K562 (cell line): ENCODE data around the gene SPECC1L.

Experiments
- CHD7 ChIP-seq: fragments of 200-600 bp; sonication (generic); IDR thresholded peaks from one replicate; pipeline ENCODE4 v1.6.1; 2012; ENCODE audit warnings: mild to moderate bottlenecking, low read depth, low read length, inconsistent platforms
- CREB3 ChIP-seq: fragments of 450-650 bp; conservative IDR thresholded peaks from 2 replicates; pipeline ENCODE4 v1.6.1; 2016; ENCODE audit warnings: missing genetic modification characterization, low read depth, mild to moderate bottlenecking, missing compliant biosample characterization, moderate library complexity
- MGA ChIP-seq: fragments of 450-650 bp; IDR thresholded peaks from 2 replicates; pipeline ENCODE4 v1.6.1; 2016; ENCODE audit warnings: mild to moderate bottlenecking, moderate library complexity
- SIRT6 ChIP-seq: IDR thresholded peaks from one replicate; pipeline ENCODE4 v1.6.1; 2012; ENCODE audit warnings: low read depth, mild to moderate bottlenecking, control low read depth, inconsistent platforms, low read length, moderate library complexity
- XRCC5 ChIP-seq: fragments of 200-400 bp; formaldehyde crosslinking; IDR thresholded peaks from 2 replicates; pipeline ENCODE4 v1.6.1; 2017; ENCODE audit warnings: low read depth, mild to moderate bottlenecking, low read length
- YBX1 ChIP-seq: fragments of 450-650 bp; IDR thresholded peaks from 2 replicates; pipeline ENCODE4 v1.7.1; 2016; ENCODE audit warnings: mild to moderate bottlenecking

DNA sequence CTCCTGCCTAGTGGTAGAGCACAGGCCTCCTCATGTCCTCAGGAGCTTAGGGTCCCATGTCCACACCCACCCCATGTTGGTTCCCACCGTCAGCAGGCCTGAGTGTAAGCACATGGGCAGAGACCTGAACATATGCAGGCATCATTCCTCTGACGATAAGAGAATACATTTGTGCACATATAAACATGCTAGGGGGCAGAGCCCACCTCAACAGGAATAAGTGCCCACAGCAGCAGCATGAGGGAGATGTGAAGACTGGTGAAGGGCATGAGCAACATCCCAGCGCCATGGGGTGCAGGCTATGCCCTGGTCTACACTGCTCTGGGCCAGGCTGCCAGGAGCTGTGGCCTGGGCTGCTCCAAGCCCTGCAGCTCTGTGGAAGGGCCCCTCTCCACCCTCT lies 173.6 kb downstream of the SPECC1L start:
- TF ChIP-seq MGA (no peak), CREB3 (tag) (no peak), XRCC5 (no peak), CHD7 (no peak), SIRT6 (no peak), YBX1 (no peak)
